AG10803 (cell line): Measurements from ENCODE around the gene SPDYE16.
"Not testable (repeated sequence)": the region's sequence is repeated elsewhere in the genome, so short reads cannot be mapped to it uniquely, and the experiment has no call there.

Experiments
- DNase-seq: peaks from one replicate; pipeline ENCODE4 v3.0.0; 2010; ENCODE audit warnings: low read depth
- H3K4me3 ChIP-seq: 2 replicates; pipeline ENCODE4 v1.5.1; 2011; ENCODE audit warnings: mild to moderate bottlenecking, low read length, control low read depth

SPDYE16 gene, protein sequence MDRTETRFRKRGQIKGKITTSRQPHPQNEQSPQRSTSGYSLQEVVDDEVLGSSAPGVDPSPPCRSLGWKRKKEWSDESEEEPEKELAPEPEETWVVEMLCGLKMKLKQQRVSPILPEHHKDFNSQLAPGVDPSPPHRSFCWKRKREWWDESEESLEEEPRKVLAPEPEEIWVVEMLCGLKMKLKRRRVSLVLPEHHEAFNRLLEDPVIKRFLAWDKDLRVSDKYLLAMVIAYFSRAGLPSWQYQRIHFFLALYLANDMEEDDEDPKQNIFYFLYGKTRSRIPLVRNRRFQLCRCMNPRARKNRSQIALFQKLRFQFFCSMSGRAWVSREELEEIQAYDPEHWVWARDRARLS

DNA sequence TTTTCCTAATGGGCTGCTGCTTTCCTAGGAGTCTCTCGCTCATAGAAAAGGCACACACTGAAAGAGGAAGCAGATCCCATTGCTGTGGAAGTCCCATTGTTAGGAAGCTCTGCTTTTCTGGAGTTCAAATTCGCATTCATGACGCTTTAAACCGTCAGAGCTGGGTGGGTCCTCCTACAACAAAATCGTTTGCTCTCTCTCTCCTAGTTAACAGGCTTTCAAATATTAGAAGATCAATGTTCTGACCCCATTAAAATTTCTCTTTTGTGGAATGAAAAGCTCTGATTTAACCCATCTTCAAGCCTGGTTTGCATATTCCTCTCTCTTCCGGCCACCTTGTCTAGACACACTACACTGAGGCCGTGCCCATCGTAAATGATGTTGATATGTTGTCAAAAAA, at the start of gene SPDYE16:
Gene SPDYE16, minus strand, starts transcription at position 101 of the 400 bp plus-strand sequence. CDS start 1,838 bp downstream, outside the sequence.
- not testable (repeated sequence) for DNase-seq, H3K4me3 ChIP-seq

DNA sequence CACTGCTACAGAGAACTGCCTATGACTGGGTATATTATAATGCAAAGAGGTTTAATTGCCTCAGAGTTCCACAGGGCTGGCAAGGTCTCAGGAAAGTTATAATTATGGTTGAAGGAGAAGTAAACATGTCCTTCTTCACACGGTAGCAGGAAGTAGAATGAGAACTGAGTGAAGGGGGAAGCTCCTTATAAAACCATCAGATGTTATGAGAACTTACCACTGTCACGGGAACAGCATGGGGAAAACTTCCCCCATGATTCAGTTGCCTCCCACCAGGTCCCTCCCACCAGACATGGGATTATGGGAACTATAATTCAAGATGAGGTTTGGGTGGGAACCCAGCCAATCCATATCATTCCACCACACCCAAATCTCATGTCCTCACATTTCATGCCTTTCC, 49.6 kb upstream of the SPDYE16 start:
- H3K4me3 ChIP-seq, DNase-seq: not testable (repeated sequence)

DNA sequence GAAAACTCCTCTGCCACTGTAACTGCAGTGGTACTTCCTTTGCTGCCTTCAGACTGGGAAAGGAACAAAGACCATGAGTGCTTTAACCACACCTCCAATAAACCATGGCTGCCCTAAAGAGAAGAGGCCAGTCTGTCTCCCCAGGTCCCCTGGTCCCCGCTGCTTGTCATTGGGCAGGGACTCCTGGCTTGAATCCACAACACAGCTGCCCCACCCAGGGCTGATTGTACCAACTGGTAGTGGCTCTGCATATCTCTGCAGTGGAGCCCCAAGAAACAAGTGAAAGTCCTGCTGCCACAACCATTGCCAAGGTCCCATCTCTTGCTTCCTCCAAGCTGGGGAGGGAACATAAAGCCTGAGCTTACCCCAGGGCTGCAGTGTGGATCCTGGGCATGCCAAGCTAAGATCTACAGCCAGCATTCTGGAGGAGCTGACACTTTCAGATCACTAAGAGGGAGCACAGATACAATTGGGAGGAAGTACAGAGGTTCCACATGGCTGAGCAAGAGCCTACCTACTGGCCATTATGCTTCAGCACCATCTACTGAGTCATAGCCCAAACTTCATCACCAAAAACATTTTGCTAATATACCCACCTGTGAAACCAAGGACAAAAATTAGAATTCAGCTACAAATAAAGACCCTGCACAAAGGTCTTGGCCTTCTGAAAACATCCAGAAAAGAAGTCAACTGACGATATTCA, 48.7 kb upstream of the SPDYE16 start:
- not testable (repeated sequence) for H3K4me3 ChIP-seq, DNase-seq

DNA sequence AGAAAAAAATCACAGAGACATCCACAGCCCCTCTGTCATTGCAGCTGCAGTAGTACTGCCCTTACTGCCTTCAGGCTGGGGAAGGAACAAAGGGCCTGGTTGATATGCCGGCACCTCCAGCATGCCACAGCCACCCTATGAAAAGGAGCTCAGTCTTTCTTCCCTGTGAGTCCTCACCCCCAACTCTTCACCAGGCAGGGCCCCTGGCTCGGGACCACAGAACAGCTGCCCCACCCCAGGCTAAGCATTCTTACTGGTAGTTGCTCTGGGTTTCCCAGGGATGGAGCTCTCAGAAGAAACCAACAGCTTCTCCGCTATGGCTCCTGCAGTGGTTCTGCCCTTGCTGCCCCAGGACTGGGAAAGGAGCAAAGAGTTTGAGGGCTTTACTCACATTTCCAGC, 47.9 kb upstream of the SPDYE16 start:
- not testable (repeated sequence) for H3K4me3 ChIP-seq, DNase-seq

DNA sequence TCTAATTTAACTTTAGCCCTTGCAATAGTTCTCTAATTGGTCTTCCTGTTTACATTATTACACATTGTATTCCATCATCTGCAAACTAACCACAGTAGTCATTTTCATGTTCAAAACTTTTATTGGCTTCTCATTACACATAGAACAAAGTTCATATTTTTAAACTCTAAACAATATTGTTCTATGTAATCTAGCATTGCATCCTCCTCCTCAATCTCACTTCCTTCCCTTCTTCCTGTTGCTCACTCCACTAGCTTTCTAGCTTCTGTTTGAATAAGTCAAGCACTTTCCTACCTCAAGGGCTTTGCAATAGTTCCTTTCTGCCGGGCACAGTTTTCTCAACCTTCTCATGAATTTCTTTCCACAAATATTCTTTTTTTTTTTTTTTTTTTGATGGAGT, 45.5 kb upstream of the SPDYE16 start:
- H3K4me3 ChIP-seq, DNase-seq: not testable (repeated sequence)

DNA sequence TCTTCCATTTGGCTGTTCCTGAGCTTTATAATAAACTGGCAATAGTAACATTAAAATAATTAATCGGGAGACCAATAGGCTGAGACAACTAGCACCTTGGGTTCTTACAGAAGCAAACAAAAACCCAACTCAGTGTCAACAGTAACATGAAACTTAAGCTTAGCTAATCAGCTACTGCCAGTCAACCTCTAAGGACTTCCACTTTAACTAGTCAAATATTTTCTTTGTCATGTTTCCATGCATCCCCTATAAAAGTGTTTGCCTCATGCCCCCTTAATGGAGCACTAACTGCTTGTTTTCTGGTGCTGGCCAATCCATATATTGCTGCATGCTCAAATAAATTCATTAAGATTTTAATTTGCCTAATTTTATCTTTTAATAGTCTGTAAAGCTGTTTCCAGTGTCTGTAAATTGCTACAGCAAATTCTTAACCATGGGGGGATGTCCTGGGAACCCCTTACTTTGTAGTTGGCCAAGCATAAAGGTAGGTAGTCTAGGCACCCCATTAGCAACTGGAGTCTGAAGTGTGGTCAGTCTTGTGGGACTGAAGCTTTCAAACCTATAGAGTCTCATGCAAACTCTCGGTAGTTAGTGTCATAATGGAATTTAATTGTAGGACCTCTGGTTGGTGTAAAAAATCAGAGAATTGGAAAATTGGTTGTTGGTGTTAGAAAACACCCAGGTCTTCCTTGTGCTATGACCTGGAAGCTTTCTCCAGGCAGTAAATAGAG, 43.7 kb upstream of the SPDYE16 start:
- not testable (repeated sequence) for H3K4me3 ChIP-seq, DNase-seq

DNA sequence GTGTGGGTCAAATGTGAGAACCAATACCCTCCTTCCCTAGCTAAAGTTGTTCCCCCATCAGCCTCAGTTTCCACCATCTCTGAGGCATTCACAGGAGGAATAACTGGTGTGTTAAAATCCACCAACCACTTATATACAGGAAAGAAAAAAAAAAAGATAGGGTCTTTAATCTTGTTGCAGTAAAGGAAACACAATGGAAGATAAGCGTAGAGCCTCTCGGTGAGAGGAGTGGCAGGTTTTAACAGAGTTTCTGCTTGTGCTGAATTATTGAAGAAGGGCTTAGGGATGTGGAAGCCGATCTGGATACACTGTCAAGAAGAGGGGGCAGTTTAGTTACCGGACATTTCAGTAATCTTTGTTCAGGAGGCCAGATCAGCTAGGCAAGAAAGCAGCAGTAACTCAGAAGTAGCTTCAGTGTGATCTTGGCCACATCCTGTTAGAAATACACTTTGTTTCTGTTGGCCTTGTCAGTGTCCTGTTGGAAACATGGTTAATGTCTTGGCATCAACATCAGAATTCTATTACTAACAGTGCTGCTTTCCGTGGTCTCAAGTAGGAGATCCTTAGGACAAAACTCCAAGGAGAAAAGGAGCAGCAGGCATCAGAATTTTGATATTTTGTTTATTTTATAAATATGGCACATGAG, 40.7 kb upstream of the SPDYE16 start:
- peak; percentile 77 for DNase-seq
- not testable (repeated sequence) for H3K4me3 ChIP-seq

DNA sequence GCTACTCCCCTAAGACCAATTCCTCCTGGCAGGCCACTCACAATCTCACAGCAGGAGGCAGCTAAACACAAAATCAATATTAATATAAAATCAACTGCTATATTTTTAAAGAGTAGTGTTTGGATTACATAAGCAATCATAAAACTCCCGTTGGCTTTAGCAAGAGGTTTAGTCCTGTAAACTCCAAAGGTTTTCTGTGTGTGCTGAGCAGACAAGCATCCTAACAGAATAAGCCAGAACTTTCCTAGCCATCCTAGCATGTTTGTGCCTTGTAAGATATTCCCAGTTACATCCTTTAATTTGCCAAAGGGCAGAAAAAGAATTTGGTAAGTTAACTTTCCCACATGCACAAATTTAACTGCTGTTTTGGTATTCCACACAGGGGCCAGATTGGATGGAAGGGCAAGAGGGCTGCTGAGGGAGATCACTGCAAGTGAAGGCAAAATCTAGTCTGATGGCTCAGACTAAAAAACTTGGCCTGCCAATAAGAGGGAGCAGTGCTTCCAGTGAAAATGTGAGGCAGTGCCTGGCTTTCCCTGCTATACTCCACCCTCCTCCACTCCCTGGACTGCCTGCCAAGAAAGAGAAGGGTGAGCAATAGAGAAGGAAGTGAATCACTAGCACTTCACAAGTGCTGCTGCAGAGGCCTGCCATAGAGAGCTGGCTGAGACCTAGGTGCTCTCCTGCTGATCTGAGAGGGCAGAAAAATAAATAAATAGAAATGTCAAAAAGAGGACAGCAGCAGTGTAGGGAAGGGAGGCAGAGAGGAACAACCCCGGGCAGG, 39.9 kb upstream of the SPDYE16 start:
- not testable (repeated sequence) for H3K4me3 ChIP-seq
- peak; percentile 85 for DNase-seq

DNA sequence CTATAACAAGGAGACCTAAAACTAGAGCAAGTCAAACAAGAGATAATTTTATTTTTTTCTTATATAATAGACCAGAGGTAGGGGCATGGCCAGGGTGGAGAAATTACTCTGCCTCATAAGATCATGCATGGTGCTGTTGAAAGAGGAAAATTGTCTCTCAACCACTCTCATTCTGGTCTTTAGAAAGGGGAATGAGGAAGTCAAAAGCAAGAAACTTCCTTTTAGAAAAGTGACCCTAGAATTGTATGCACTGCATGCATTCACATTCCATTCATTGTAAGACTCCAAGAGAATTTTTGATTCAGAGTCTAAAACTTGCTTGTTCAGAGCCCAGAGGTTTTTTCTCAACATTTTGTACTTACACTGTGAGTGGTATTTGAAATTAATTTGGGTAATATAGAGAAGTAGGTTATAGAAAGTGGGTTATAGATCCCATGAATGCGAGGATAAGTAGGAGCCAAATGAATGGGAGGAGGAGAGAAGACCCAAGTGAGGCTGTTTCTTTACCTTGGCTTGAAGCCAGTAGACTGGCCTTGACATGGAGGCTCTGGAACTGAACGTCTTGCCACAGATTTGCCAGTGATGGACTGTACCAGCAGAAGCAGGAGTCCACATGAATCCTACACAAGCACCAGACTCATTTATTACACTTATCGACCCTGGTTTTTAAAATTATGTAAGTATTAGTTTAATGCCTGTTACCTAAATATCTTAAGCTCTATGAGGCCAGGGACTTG, 33.0 kb upstream of the SPDYE16 start:
- not testable (repeated sequence) for DNase-seq, H3K4me3 ChIP-seq

DNA sequence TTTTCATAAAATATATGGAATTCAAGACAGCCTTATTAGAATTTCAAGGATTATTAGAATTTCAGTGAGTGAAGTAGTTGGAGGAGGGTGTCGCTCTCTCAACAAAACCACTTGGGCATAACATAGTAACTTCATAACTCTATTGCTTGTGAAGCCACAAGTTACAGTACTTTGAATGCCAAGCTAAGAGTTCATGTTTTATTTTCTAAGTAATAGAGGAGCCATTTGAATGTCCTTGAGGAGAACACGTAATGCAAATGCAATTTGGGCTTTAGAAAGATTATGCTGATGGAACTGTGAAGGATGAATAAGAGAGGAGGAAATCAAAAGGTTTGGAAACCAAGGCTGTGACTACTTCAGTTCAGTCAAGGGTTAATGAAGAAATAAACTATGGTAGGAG, 32.3 kb upstream of the SPDYE16 start:
- not testable (repeated sequence) for H3K4me3 ChIP-seq, DNase-seq

DNA sequence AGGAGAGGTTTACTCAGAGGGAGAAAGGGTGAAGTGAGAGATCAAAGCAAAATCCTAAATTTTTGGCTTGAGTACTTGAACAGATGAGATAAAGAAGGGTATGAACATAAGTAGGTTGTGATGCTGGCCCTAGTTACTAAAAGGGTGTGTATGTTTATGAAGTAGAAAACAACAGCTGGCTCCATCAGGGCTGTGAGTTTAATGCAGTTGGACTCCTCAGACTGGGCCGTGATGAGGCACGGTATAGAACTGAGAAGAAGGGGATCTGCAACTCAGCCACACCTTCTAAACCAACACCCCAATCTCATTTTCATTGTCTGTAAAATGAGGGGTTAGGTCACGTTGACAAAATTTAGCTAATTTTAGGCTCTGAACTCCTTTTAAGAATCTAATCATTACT, 29.2 kb upstream of the SPDYE16 start:
- not testable (repeated sequence) for DNase-seq, H3K4me3 ChIP-seq

DNA sequence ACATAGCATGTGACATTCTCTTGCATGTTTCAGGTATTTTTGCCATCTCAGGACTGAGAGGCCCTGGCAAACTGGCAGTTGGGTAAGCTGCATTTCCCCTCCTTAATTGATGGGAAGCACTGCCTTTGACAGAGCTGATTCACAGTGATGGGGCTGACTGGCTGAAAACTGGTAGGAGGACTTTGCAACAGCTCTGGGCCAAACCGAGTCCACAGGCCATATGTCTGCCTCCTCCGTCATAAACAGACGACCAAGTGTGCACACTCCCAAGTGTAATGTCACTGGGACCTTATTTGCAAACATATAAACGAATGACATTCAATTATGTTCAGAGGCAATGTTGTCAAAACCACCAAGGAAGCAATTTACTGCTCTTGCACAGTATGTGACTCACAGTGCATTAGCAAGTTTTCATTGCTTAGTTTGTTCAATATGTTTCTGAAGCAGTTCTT, 27.3 kb upstream of the SPDYE16 start:
- H3K4me3 ChIP-seq = not testable (repeated sequence)
- peak; percentile 57 for DNase-seq

DNA sequence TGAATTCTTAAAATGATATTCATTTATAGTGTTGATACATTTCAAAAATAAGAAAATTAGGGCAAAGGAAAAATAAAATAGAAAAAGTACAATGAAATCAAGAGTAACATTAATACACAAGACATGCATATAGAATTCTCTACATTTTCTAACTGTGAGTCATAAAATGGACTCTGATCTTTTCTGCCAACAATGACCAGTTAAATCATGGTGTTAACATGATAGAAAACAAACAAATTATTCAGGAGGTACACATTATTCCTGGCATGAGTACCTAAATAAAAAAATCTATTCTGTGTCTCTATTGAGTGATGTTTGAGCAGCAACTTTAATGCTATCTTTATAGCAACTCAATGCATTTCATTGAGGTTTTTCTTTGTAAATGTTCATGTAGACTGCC, 25.6 kb upstream of the SPDYE16 start:
- H3K4me3 ChIP-seq = not testable (repeated sequence)
- DNase-seq = peak; percentile 31

DNA sequence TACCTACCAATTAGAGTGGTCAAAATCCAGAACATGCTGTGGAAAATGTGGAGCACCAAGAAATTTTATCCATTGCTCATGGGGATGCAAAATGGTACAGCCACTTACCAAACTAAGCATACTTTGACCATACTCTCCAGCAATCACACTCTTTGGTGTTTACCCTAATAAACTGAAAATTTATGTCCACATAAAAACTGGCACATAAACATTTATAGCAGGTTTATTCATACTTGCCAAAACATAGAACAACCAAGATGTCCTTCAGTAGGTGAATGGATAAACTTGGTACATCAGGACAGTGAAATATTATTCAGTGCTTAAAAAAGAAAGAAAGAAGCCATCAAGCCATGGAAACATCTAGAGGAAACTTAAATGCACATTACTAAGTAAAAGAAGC, 24.7 kb upstream of the SPDYE16 start:
- DNase-seq, H3K4me3 ChIP-seq: not testable (repeated sequence)

DNA sequence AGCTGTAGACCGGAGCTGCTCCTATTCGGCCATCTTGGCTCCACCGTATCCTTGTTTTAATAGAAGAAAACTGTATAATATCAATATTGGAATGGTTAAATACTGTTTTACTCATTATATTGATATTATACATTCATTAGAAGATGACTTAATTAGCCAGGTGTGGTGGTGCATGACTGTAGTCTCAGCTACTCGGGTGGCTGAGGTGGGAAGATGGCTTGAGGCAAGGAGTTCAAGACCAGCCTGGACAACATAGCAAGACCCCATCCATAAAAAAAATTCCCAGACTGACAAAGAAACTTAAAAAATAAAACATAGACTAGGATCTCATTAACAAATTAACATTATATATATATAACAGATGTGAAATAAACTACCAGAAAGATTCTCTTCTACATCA, 24.2 kb upstream of the SPDYE16 start:
- H3K4me3 ChIP-seq, DNase-seq: not testable (repeated sequence)

DNA sequence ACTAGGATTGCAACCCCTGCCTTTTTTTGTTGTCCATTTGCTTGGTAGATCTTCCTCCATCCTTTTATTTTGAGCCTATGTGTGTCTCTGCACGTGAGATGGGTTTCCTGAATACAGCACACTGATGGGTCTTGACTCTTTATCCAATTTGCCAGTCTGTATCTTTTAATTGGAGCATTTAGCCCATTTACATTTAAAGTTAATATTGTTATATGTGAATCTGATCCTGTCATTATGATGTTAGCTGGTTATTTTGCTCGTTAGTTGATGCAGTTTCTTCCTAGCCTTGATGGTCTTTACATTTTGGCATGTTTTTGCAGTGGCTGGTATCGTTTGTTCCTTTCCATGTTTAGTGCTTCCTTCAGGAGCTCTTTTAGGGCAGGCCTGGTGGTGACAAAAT, 21.9 kb upstream of the SPDYE16 start:
- H3K4me3 ChIP-seq, DNase-seq: not testable (repeated sequence)

DNA sequence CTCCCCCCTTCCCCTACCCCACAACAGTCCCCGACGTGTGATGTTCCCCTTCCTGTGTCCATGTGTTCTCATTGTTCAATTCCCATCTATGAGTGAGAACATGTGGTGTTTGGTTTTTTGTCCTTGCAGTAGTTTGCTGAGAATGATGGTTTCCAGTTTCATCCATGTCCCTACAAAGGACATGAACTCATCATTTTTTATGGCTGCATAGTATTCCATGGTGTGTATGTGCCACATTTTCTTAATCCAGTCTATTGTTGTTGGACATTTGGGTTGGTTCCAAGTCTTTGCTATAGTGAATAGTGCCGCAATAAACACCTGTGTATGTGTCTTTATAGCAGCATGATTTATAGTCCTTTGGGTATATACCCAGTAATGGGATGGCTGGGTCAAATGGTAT, 18.2 kb upstream of the SPDYE16 start:
- H3K4me3 ChIP-seq, DNase-seq: not testable (repeated sequence)

DNA sequence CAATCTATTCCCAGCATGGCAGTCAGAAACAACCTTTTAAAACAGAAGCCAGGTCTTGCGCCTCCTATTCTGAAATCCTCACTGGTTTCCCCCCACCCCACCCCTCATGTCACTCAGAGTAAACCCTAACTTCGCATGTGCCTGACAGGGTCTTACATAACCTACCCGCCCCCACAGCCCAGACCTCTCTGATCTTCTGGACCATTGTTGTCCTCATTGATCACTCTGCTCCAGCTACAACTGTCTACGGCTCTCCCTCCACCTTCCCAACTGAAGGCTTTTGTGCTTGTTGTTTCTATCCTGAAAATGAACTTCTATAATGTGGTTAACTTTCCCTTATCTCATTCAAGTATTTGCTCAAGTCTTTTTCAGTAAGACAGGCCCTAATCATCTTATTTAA, 17.1 kb upstream of the SPDYE16 start:
- not testable (repeated sequence) for H3K4me3 ChIP-seq, DNase-seq
